Measurements from ENCODE around the gene RNF38. TPM values are rescaled to one million over a fixed set of nuclear protein-coding genes. Genes with fewer than 3 reads are reported as not detected.

Gene RNF38
- polyA plus RNA-seq, 3 donors: 11.3 to 33.2 (median 13.6) TPM

DNA sequence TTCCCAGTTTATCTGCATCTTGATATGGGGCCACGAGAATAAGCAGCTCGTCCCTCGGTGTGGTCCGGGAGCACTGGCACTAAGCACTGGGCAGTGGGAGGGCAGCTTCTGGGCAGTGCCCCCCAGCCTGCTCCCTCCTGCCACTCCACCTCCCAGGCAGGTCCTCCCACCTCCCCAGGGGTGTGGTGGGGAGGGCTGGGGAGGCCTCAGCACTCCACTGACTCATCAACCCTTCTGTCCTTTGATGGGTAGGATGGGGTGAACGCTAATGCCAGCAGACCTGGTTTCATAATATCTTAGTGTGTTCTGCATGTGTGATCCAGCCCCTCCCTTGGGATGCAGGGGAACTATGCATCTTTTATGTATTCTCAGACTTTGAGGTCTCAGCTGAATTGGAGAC lies 79.6 kb downstream of the RNF38 start:
- Histone ChIP-seq H3K27me3 (ENCODE audit: control insufficient read depth in 2 of 2, insufficient read depth in 2 of 2, low read length in 2 of 2) (no peaks in the 10 kb centered on the region), H3K36me3 (replicated peaks in 1 of 2; ENCODE audit: control insufficient read depth in 1 of 2, insufficient read depth in 2 of 2, low read length in 2 of 2) (no peaks in the 10 kb centered on the region), H3K4me1 (ENCODE audit: control insufficient read depth in 1 of 2, insufficient read depth in 2 of 2, low read length in 2 of 2) (peaks cover 6 to 7% of the 10 kb centered on the region in 2 donors), H3K4me2 (replicated peaks; ENCODE audit: extremely low read depth, low read length, poor library complexity, severe bottlenecking) (no peak overlapping the region), H3K27ac (ENCODE audit: low read depth in 1 of 2, low read length in 2 of 2) (no peak overlapping the region), H2AFZ (ENCODE audit: insufficient read depth, low read depth, low read length, poor library complexity, severe bottlenecking) (no peak overlapping the region), H3K9me3 (replicated peaks in 1 of 2; ENCODE audit: control insufficient read depth in 1 of 2, insufficient read depth in 1 of 2, low read length in 2 of 2) (no peaks in the 10 kb centered on the region), H3K9ac (ENCODE audit: insufficient read depth, low read length, poor library complexity, severe bottlenecking) (no peak overlapping the region), H3K4me3 (replicated peaks in 1 of 3; ENCODE audit: low read depth in 2 of 3, low read length in 3 of 3) (no peak overlapping the region), H4K20me1 (ENCODE audit: insufficient read depth, low read length) (no peaks in the 10 kb centered on the region), H3K79me2 (ENCODE audit: insufficient read depth, low read length) (no peaks in the 10 kb centered on the region)
- Mint-ChIP-seq H3K4me3 (no peak overlapping the region), H3K27me3 (ENCODE audit: low read depth in 3 of 3) (peaks cover 0 to 4% (median 2%) of the 10 kb centered on the region in 3 donors), H3K36me3 (no peaks in the 10 kb centered on the region), H3K27ac (no peak overlapping the region), H3K4me1 (peaks cover 10% of the 10 kb centered on the region), H3K9me3 (peaks cover 0 to 6% (median 2%) of the 10 kb centered on the region in 7 donors)
- intact Hi-C loops (cut with micrococcal nuclease): loop anchor here in 1 of 2 donors (10.0 kb wide), 1 partner anchor 366 kb away; the partner anchor contains the start of gene OR2S2
- TF ChIP-seq, protein P1, sequence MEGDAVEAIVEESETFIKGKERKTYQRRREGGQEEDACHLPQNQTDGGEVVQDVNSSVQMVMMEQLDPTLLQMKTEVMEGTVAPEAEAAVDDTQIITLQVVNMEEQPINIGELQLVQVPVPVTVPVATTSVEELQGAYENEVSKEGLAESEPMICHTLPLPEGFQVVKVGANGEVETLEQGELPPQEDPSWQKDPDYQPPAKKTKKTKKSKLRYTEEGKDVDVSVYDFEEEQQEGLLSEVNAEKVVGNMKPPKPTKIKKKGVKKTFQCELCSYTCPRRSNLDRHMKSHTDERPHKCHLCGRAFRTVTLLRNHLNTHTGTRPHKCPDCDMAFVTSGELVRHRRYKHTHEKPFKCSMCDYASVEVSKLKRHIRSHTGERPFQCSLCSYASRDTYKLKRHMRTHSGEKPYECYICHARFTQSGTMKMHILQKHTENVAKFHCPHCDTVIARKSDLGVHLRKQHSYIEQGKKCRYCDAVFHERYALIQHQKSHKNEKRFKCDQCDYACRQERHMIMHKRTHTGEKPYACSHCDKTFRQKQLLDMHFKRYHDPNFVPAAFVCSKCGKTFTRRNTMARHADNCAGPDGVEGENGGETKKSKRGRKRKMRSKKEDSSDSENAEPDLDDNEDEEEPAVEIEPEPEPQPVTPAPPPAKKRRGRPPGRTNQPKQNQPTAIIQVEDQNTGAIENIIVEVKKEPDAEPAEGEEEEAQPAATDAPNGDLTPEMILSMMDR (IDR thresholded peaks at IDR 0.05): no peak
- no CpG with 5 or more reads among the region's 5 CpGs for WGBS (ENCODE audit: insufficient coverage)
- DNase-seq: no peak

DNA sequence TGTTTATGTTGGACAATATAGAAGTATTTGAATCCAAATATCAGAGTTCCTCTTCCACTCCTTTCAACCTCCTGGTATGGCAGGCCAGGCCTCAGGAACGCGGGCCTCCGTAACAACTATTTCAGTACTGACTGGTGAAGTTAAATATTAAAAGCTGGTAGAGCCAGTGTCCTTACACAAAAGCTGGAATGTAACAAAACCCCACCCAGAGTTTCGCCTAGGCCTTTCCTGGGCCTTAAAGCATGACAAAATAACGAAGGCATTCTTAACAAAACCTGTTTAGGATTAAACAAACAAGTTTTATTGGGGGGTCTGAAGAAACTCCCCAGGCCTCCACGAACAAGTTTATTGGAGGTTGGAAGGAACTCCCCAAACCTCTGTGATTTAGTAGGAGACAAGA lies 80.3 kb downstream of the RNF38 start:
- no peaks in the 10 kb centered on the region for H4K20me1 ChIP-seq (ENCODE audit: insufficient read depth, low read length)
- Mint-ChIP-seq H3K27me3 (ENCODE audit: low read depth in 3 of 3) (peaks cover 0 to 4% (median 2%) of the 10 kb centered on the region in 3 donors), H3K27ac (no peak overlapping the region), H3K36me3 (no peaks in the 10 kb centered on the region), H3K9me3 (peaks cover 0 to 6% (median 0%) of the 10 kb centered on the region in 7 donors), H3K4me3 (no peak overlapping the region), H3K4me1 (peaks cover 3% of the 10 kb centered on the region)
- H3K4me2 ChIP-seq (replicated peaks; ENCODE audit: extremely low read depth, low read length, poor library complexity, severe bottlenecking): no peak overlapping the region
- H3K9ac ChIP-seq (ENCODE audit: insufficient read depth, low read length, poor library complexity, severe bottlenecking): no peak overlapping the region
- intact Hi-C loops (cut with micrococcal nuclease): loop anchor here in 1 of 2 donors (10.0 kb wide), 1 partner anchor 365 kb away; the partner anchor contains the start of gene OR2S2
- DNase-seq: no peak
- H3K4me1 ChIP-seq (ENCODE audit: control insufficient read depth in 1 of 2, insufficient read depth in 2 of 2, low read length in 2 of 2): peaks cover 0 to under 1% of the 10 kb centered on the region in 2 donors
- WGBS (ENCODE audit: insufficient coverage): no CpG with 5 or more reads among the region's 6 CpGs
- no peaks in the 10 kb centered on the region for H3K79me2 ChIP-seq (ENCODE audit: insufficient read depth, low read length)
- H3K27ac ChIP-seq (ENCODE audit: low read depth in 1 of 2, low read length in 2 of 2): no peak overlapping the region
- H3K36me3 ChIP-seq (replicated peaks in 1 of 2; ENCODE audit: control insufficient read depth in 1 of 2, insufficient read depth in 2 of 2, low read length in 2 of 2): no peaks in the 10 kb centered on the region
- H3K4me3 ChIP-seq (replicated peaks in 1 of 3; ENCODE audit: low read depth in 2 of 3, low read length in 3 of 3): no peak overlapping the region
- no peak overlapping the region for H2AFZ ChIP-seq (ENCODE audit: insufficient read depth, low read depth, low read length, poor library complexity, severe bottlenecking)
- no peaks in the 10 kb centered on the region for H3K27me3 ChIP-seq (ENCODE audit: control insufficient read depth in 2 of 2, insufficient read depth in 2 of 2, low read length in 2 of 2)
- TF ChIP-seq, protein P1 (IDR thresholded peaks at IDR 0.05): no peak
- no peaks in the 10 kb centered on the region for H3K9me3 ChIP-seq (replicated peaks in 1 of 2; ENCODE audit: control insufficient read depth in 1 of 2, insufficient read depth in 1 of 2, low read length in 2 of 2)

Data from CD14-positive monocyte (primary cell).